GM12878 (cell line): ENCODE results near the gene CAMTA1.

Experiments
- ETV6 ChIP-seq, 2 experiments: fragments of 450-650 bp in 1 of 2; IDR thresholded peaks in 1 of 2; conservative IDR thresholded peaks in 1 of 2; 2 replicates each; pipeline ENCODE4 v1.6.1; 2014; ENCODE audit warnings: antibody characterized with exemption in 1 of 2, borderline replicate concordance in 1 of 2, low read depth in 1 of 2, mild to moderate bottlenecking in 1 of 2, moderate library complexity in 1 of 2
- LARP7 ChIP-seq: fragments of 450-650 bp; IDR thresholded peaks from 2 replicates; pipeline ENCODE4 v1.6.1; 2017; ENCODE audit warnings: mild to moderate bottlenecking
- NR2C2 ChIP-seq: IDR thresholded peaks from 2 replicates; pipeline ENCODE4 v1.6.1; 2011; ENCODE audit warnings: borderline replicate concordance, low read depth; ENCODE audit not compliant: control insufficient read depth, insufficient read length
- TAF1 ChIP-seq: IDR thresholded peaks from 2 replicates; pipeline ENCODE4 v1.6.1; 2011; ENCODE audit warnings: mild to moderate bottlenecking, low read depth, low read length, borderline replicate concordance
- ZZZ3 ChIP-seq: IDR thresholded peaks from 2 replicates; pipeline ENCODE4 v1.6.1; 2011; ENCODE audit warnings: low read depth; ENCODE audit not compliant: control insufficient read depth, insufficient read length

- TF ChIP-seq ZZZ3 = no peak
- no peak for TF ChIP-seq ETV6 (conservative IDR thresholded peaks at IDR 0.05 in 1 of 2, IDR thresholded peaks at IDR 0.05 in 1 of 2; ENCODE audit: borderline replicate concordance in 1 of 2, low read depth in 1 of 2)
- TF ChIP-seq LARP7 = no peak
- TF ChIP-seq NR2C2 = no peak
- no peak for TF ChIP-seq TAF1
These were observed 558.6 kb downstream of the CAMTA1 start for GRCh38 chr1:7343882-7344281.
